ENCODE data around the gene GHR.

The GHR gene

GRCh38 chr5:42506662-42507061 is 83.4 kb downstream of the GHR start:
- DNase-seq (ENCODE audit: low read depth) = no peak
- no peak overlapping the region for H3K4me3 ChIP-seq (ENCODE audit: low read depth, low read length)
- TF ChIP-seq POLR2A (IDR thresholded peaks at IDR 0.05; ENCODE audit: extremely low read depth, insufficient read length) (no peak), CTCF (IDR thresholded peaks at IDR 0.05; ENCODE audit: low read depth, low read length) (no peak), MYC (IDR thresholded peaks at IDR 0.05; ENCODE audit: low read depth, low read length) (no peak), MAX (IDR thresholded peaks at IDR 0.05; ENCODE audit: low read depth, low read length) (no peak)

GRCh38 chr5:42507451-42508097 is 84.3 kb downstream of the GHR start:
- TF ChIP-seq MAX (IDR thresholded peaks at IDR 0.05; ENCODE audit: low read depth, low read length) (no peak), POLR2A (IDR thresholded peaks at IDR 0.05; ENCODE audit: extremely low read depth, insufficient read length) (no peak), MYC (IDR thresholded peaks at IDR 0.05; ENCODE audit: low read depth, low read length) (no peak), CTCF (IDR thresholded peaks at IDR 0.05; ENCODE audit: low read depth, low read length) (no peak)
- H3K4me3 ChIP-seq (ENCODE audit: low read depth, low read length) = no peak overlapping the region
- DNase-seq (ENCODE audit: low read depth) = no peak

- H3K4me3 ChIP-seq (ENCODE audit: low read depth, low read length) = no peak overlapping the region
- no peak for TF ChIP-seq MYC (IDR thresholded peaks at IDR 0.05; ENCODE audit: low read depth, low read length)
- TF ChIP-seq MAX (IDR thresholded peaks at IDR 0.05; ENCODE audit: low read depth, low read length) = no peak
- no peak for TF ChIP-seq POLR2A (IDR thresholded peaks at IDR 0.05; ENCODE audit: extremely low read depth, insufficient read length)
- TF ChIP-seq CTCF (IDR thresholded peaks at IDR 0.05; ENCODE audit: low read depth, low read length) = no peak
- DNase-seq (ENCODE audit: low read depth) = no peak
Observed at GRCh38 chr5:42513246-42513645, 90.0 kb downstream of the GHR start.

- H3K4me3 ChIP-seq (ENCODE audit: low read depth, low read length) = no peak overlapping the region
- peak; percentile 13 for DNase-seq (ENCODE audit: low read depth)
- TF ChIP-seq CTCF (IDR thresholded peaks at IDR 0.05; ENCODE audit: low read depth, low read length) (no peak), MAX (IDR thresholded peaks at IDR 0.05; ENCODE audit: low read depth, low read length) (no peak), POLR2A (IDR thresholded peaks at IDR 0.05; ENCODE audit: extremely low read depth, insufficient read length) (no peak), MYC (IDR thresholded peaks at IDR 0.05; ENCODE audit: low read depth, low read length) (no peak)
Observed at GRCh38 chr5:42514754-42515153, 91.5 kb downstream of the GHR start.

GRCh38 chr5:42515504-42515903 is 92.3 kb downstream of the GHR start:
- no peak overlapping the region for H3K4me3 ChIP-seq (ENCODE audit: low read depth, low read length)
- DNase-seq (ENCODE audit: low read depth) = no peak
- TF ChIP-seq CTCF (IDR thresholded peaks at IDR 0.05; ENCODE audit: low read depth, low read length) = no peak
- no peak for TF ChIP-seq POLR2A (IDR thresholded peaks at IDR 0.05; ENCODE audit: extremely low read depth, insufficient read length)
- TF ChIP-seq MAX (IDR thresholded peaks at IDR 0.05; ENCODE audit: low read depth, low read length) = no peak
- TF ChIP-seq MYC (IDR thresholded peaks at IDR 0.05; ENCODE audit: low read depth, low read length) = no peak

Data from NB4 (cell line).